SK-N-MC (cell line): Measurements from ENCODE around the gene IFITM2.

Experiments used
- EZH2 ChIP-seq: fragments of 200-600 bp; sonication (generic); IDR thresholded peaks from one replicate; pipeline ENCODE4 v1.6.1; 2017; ENCODE audit warnings: antibody characterized with exemption
- FOXP2 ChIP-seq: optimal IDR thresholded peaks from 2 replicates; pipeline ENCODE3; 2011; ENCODE audit warnings: mild to moderate bottlenecking, moderate library complexity; ENCODE audit not compliant: insufficient read depth; ENCODE audit errors: extremely low read length, control extremely low read depth
- POLR2AphosphoS5 ChIP-seq: IDR thresholded peaks from 2 replicates; pipeline ENCODE4 v1.6.1; 2012; ENCODE audit warnings: mild to moderate bottlenecking, low read depth, low read length, borderline replicate concordance

DNA sequence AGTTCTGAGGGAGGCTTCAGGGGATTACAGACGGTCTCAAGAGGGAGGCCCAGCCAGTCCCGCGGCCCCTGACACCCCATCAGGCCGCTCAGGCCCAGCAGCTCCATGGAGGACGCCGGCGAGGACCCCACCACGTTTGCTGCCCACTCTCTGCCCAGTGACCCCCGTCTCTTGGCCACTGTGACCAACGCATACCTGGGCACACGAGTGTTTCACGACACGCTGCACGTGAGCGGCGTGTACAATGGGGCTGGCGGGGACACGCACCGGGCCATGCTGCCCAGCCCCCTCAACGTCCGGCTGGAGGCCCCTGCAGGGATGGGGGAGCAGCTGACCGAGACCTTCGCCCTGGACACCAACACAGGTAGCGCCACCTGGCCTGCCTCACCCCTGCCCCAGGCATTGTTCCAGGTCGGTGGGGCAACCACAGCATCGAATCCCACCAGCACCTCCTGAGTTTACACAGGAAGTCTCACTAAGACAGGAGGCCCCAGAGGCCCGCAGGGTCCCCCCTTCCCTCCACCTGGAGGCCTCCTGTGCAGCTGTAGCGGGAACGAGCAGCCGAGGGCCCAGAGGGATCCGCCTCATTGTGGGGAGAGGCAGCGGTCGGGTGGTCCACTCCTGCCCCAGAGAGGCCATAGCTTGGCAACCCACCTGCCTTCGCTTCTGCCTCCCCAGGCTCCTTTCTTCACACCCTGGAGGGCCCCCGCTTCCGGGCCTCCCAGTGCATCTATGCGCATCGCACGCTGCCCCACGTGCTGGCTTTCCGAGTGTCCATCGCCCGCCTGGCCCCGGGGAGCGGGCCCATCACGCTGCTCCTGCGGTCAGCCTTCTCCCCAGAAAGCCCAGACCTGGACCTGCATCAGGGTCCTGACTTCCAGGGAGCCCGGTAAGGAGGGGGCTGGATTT is 17.6 kb upstream of the IFITM2 start:
- TF ChIP-seq POLR2AphosphoS5 = no peak
- TF ChIP-seq FOXP2 = no peak
- TF ChIP-seq EZH2 = no peak
